HepG2 (cell line): Measurements from ENCODE around the gene TPD52L2. TPM values are rescaled to one million over a fixed set of nuclear protein-coding genes. Genes with fewer than 3 reads are reported as not detected.

Source experiments
- AGO1 ChIP-seq: fragments of 200-400 bp; formaldehyde crosslinking; IDR thresholded peaks from 2 replicates; pipeline ENCODE4 v1.6.1; 2017; ENCODE audit warnings: mild to moderate bottlenecking, low read depth, low read length, moderate library complexity; ENCODE audit not compliant: poor library complexity, severe bottlenecking
- FOXP1 ChIP-seq, 2 experiments: fragments of 450-650 bp in 1 of 2; IDR thresholded peaks; 2 replicates each; pipeline ENCODE4 v1.6.1; 2017 to 2018; ENCODE audit warnings: antibody characterized with exemption in 1 of 2
- NFYB ChIP-seq: sonication (generic); formaldehyde crosslinking; IDR thresholded peaks from 2 replicates; pipeline ENCODE4 v1.4.0; 2020; ENCODE audit warnings: missing genetic modification reagents
- SAP130 ChIP-seq: IDR thresholded peaks from 2 replicates; pipeline ENCODE4 v1.6.1; 2016; ENCODE audit warnings: low read depth
- ZMAT3 ChIP-seq: sonication (generic); formaldehyde crosslinking; conservative IDR thresholded peaks from 2 replicates; pipeline ENCODE4 v1.7.0; 2021; ENCODE audit warnings: missing genetic modification reagents
- ZMYM2 ChIP-seq: sonication (generic); formaldehyde crosslinking; IDR thresholded peaks from 2 replicates; pipeline ENCODE4 v1.8.0; 2022; ENCODE audit warnings: mild to moderate bottlenecking, missing genetic modification reagents
- ZNF24 ChIP-seq: fragments of 450-650 bp; IDR thresholded peaks from 2 replicates; pipeline ENCODE4 v1.6.1; 2017; ENCODE audit warnings: antibody characterized with exemption, mild to moderate bottlenecking
- ZNF3 ChIP-seq: IDR thresholded peaks from 2 replicates; pipeline ENCODE4 v1.7.0; 2017; ENCODE audit warnings: inconsistent platforms
- ZNF703 ChIP-seq: sonication (generic); formaldehyde crosslinking; IDR thresholded peaks from 2 replicates; pipeline ENCODE4 v1.5.1; 2020; ENCODE audit warnings: missing genetic modification reagents, mild to moderate bottlenecking, moderate library complexity, borderline replicate concordance
- ZNF775 ChIP-seq: sonication (generic); formaldehyde crosslinking; IDR thresholded peaks from 2 replicates; pipeline ENCODE4 v1.4.0; 2020; ENCODE audit warnings: missing genetic modification reagents, mild to moderate bottlenecking, moderate library complexity, borderline replicate concordance
- ZNF777 ChIP-seq: sonication (generic); formaldehyde crosslinking; IDR thresholded peaks from 2 replicates; pipeline ENCODE4 v1.4.0; 2020; ENCODE audit warnings: missing genetic modification reagents
- ZNF850 ChIP-seq: sonication (generic); formaldehyde crosslinking; conservative IDR thresholded peaks from 2 replicates; pipeline ENCODE4 v1.9.0; 2021; ENCODE audit warnings: mild to moderate bottlenecking, missing genetic modification reagents
- polyA plus RNA-seq, 8 experiments: library from polyadenylated mRNA; depleted of rRNA in 3 of 8; stranded (reverse) in 7 of 8; unstranded in 1 of 8; fragments of >200 nt; fragmentation: Illumina TruSeq in 4 of 8; extraction: Trizol in 4 of 8; gene quantifications; 2 replicates each; pipeline versions ENCODE4 v1.2.1 to v1.2.3, GENCODE V29; 2011 to 2016; ENCODE audit warnings: low read depth in 4 of 8, missing spikeins in 1 of 8, mixed read lengths in 1 of 8; ENCODE audit not compliant: insufficient read depth in 1 of 8
- total RNA-seq, 5 experiments: library from RNA; depleted of rRNA; stranded (reverse); fragments of >200 nt; fragmentation: Illumina TruSeq; extraction: Trizol; gene quantifications; 2 replicates each; pipeline ENCODE4 v1.2.3, GENCODE V29; 2016; ENCODE audit warnings: low read depth in 1 of 5
- TF ChIP-seq, protein P1 (sequence below): sonication (generic); formaldehyde crosslinking; IDR thresholded peaks from 2 replicates; pipeline ENCODE4 v1.9.0; 2022; ENCODE audit warnings: missing genetic modification reagents, mild to moderate bottlenecking, borderline replicate concordance
- TF ChIP-seq, protein P2 (sequence below): sonication (generic); formaldehyde crosslinking; IDR thresholded peaks from 2 replicates; pipeline ENCODE4 v1.4.0; 2020; ENCODE audit warnings: missing genetic modification reagents
- TF ChIP-seq, protein P3 (sequence below): sonication (generic); formaldehyde crosslinking; IDR thresholded peaks from 2 replicates; pipeline ENCODE4 v1.4.0; 2020; ENCODE audit warnings: missing genetic modification reagents, borderline replicate concordance
- TF ChIP-seq, protein P4 (sequence below): sonication (generic); formaldehyde crosslinking; IDR thresholded peaks from 2 replicates; pipeline ENCODE4 v1.8.0; 2023; ENCODE audit warnings: mild to moderate bottlenecking, missing genetic modification reagents
- TF ChIP-seq, protein P5 (sequence below): sonication (generic); formaldehyde crosslinking; IDR thresholded peaks from 2 replicates; pipeline ENCODE4 v1.4.0; 2020; ENCODE audit warnings: mild to moderate bottlenecking, missing genetic modification reagents
- TF ChIP-seq, protein P6 (sequence below): sonication (generic); formaldehyde crosslinking; IDR thresholded peaks from 2 replicates; pipeline ENCODE4 v1.5.0; 2020; ENCODE audit warnings: missing genetic modification reagents
- TF ChIP-seq, protein P7 (sequence below): sonication (generic); formaldehyde crosslinking; IDR thresholded peaks from 2 replicates; pipeline ENCODE4 v1.4.0; 2020; ENCODE audit warnings: missing genetic modification reagents

TPD52L2 gene
- total and polyA plus RNA-seq, 2 of the 13 experiments (the other 11 are each of a cell fraction or from before 2014, with no cell fraction given): 156 to 184 TPM

DNA sequence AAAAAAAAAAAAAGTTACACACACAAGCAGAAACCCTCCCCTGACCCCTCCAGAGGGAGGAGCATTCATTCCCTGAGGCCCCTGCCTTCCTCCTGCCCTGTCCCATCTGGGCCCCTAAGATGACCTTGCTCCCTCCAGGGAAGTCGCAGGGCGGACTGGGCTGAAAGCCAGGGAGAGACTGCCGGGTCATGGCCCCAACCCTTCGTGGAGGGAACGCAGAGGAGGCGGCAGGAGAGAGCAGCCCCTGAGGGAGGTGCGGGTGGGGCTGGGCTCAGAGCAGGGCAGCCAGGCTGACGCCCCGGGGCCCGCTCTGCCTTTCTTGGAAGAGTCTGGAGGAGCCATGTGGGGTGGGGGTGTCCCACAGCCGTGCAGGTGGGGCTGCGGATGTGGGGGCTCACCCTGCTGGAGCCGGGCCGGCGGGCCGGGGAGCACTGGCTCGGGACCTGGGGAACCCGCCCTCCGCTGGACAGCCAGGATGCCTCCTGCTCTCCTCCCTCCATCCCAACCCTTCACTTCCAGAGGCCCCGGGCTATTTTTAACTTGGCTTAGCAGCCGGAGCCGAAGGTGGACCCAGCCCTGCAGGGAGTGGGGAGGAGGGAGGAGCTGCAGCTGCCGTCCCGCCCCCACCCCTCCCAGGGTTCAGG is 18.8 kb upstream of the TPD52L2 start (continued):
- TF ChIP-seq AGO1: no peak
- no peak for TF ChIP-seq FOXP1 (IDR thresholded peaks at IDR 0.05)
- peak; percentile 24; the same call in 1 of the 2 replicates for TF ChIP-seq FOXP1 (CRISPR knock-in tag; IDR thresholded peaks at IDR 0.05)
- TF ChIP-seq ZNF24: no peak
- TF ChIP-seq, protein P1, sequence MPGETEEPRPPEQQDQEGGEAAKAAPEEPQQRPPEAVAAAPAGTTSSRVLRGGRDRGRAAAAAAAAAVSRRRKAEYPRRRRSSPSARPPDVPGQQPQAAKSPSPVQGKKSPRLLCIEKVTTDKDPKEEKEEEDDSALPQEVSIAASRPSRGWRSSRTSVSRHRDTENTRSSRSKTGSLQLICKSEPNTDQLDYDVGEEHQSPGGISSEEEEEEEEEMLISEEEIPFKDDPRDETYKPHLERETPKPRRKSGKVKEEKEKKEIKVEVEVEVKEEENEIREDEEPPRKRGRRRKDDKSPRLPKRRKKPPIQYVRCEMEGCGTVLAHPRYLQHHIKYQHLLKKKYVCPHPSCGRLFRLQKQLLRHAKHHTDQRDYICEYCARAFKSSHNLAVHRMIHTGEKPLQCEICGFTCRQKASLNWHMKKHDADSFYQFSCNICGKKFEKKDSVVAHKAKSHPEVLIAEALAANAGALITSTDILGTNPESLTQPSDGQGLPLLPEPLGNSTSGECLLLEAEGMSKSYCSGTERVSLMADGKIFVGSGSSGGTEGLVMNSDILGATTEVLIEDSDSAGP: no peak; the same call in 1 of the 2 replicates
- TF ChIP-seq ZNF3 (CRISPR knock-in tag): no peak
- no peak for TF ChIP-seq ZNF775
- no peak for TF ChIP-seq ZMYM2
- no peak for TF ChIP-seq ZNF703 (CRISPR knock-in tag)
- TF ChIP-seq, protein P2, sequence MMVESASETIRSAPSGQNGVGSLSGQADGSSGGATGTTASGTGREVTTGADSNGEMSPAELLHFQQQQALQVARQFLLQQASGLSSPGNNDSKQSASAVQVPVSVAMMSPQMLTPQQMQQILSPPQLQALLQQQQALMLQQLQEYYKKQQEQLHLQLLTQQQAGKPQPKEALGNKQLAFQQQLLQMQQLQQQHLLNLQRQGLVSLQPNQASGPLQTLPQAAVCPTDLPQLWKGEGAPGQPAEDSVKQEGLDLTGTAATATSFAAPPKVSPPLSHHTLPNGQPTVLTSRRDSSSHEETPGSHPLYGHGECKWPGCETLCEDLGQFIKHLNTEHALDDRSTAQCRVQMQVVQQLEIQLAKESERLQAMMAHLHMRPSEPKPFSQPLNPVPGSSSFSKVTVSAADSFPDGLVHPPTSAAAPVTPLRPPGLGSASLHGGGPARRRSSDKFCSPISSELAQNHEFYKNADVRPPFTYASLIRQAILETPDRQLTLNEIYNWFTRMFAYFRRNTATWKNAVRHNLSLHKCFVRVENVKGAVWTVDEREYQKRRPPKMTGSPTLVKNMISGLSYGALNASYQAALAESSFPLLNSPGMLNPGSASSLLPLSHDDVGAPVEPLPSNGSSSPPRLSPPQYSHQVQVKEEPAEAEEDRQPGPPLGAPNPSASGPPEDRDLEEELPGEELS (CRISPR knock-in tag): peak; percentile 54
- TF ChIP-seq ZNF777 (CRISPR knock-in tag): no peak; the same call in 1 of the 2 replicates
- TF ChIP-seq, protein P3, sequence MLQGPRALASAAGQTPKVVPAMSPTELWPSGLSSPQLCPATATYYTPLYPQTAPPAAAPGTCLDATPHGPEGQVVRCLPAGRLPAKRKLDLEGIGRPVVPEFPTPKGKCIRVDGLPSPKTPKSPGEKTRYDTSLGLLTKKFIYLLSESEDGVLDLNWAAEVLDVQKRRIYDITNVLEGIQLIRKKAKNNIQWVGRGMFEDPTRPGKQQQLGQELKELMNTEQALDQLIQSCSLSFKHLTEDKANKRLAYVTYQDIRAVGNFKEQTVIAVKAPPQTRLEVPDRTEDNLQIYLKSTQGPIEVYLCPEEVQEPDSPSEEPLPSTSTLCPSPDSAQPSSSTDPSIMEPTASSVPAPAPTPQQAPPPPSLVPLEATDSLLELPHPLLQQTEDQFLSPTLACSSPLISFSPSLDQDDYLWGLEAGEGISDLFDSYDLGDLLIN (CRISPR knock-in tag): no peak
- TF ChIP-seq, protein P4, sequence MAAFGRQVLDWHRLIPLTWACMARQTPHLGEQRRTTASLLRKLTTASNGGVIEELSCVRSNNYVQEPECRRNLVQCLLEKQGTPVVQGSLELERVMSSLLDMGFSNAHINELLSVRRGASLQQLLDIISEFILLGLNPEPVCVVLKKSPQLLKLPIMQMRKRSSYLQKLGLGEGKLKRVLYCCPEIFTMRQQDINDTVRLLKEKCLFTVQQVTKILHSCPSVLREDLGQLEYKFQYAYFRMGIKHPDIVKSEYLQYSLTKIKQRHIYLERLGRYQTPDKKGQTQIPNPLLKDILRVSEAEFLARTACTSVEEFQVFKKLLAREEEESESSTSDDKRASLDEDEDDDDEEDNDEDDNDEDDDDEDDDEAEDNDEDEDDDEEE: no peak; the same call in 1 of the 2 replicates
- no peak for TF ChIP-seq ZMAT3 (CRISPR knock-in tag)
- TF ChIP-seq, protein P5, sequence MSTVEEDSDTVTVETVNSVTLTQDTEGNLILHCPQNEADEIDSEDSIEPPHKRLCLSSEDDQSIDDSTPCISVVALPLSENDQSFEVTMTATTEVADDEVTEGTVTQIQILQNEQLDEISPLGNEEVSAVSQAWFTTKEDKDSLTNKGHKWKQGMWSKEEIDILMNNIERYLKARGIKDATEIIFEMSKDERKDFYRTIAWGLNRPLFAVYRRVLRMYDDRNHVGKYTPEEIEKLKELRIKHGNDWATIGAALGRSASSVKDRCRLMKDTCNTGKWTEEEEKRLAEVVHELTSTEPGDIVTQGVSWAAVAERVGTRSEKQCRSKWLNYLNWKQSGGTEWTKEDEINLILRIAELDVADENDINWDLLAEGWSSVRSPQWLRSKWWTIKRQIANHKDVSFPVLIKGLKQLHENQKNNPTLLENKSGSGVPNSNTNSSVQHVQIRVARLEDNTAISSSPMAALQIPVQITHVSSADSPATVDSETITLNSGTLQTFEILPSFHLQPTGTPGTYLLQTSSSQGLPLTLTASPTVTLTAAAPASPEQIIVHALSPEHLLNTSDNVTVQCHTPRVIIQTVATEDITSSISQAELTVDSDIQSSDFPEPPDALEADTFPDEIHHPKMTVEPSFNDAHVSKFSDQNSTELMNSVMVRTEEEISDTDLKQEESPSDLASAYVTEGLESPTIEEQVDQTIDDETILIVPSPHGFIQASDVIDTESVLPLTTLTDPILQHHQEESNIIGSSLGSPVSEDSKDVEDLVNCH: no peak
- peak; percentile 48; the same call in 1 of the 2 replicates for TF ChIP-seq SAP130 (CRISPR knock-in tag)
- TF ChIP-seq, protein P6, sequence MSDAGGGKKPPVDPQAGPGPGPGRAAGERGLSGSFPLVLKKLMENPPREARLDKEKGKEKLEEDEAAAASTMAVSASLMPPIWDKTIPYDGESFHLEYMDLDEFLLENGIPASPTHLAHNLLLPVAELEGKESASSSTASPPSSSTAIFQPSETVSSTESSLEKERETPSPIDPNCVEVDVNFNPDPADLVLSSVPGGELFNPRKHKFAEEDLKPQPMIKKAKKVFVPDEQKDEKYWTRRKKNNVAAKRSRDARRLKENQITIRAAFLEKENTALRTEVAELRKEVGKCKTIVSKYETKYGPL (CRISPR knock-in tag): no peak
- TF ChIP-seq ZNF850 (CRISPR knock-in tag): no peak
- TF ChIP-seq, protein P7, sequence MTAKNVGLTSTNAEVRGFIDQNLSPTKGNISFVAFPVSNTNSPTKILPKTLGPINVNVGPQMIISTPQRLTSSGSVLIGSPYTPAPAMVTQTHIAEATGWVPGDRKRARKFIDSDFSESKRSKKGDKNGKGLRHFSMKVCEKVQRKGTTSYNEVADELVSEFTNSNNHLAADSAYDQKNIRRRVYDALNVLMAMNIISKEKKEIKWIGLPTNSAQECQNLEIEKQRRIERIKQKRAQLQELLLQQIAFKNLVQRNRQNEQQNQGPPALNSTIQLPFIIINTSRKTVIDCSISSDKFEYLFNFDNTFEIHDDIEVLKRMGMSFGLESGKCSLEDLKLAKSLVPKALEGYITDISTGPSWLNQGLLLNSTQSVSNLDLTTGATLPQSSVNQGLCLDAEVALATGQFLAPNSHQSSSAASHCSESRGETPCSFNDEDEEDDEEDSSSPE (CRISPR knock-in tag): peak; percentile 22; the same call in 1 of the 2 replicates
- no peak for TF ChIP-seq NFYB
